K562 (cell line): ENCODE measurements around the gene FILIP1L. TPM values are rescaled to one million over a fixed set of nuclear protein-coding genes. Genes with fewer than 3 reads are reported as not detected.

ENCODE experiments used
- ATAC-seq: fragments of 200-7000 bp; cut with Tn5 transposase; 3 replicates; pipeline ENCODE4 v1.9.1; 2020; ENCODE audit warnings: moderate library complexity
- BruUV-seq: library from RNA; stranded (reverse); fragments of 400-500 nt; replicated peaks from 2 replicates; lab custom pipeline; 2021; lab: Mats Ljungman, UMichigan
- CTCF ChIA-PET: fragments of 300-600 bp; formaldehyde crosslinking; extraction: SDS; loops from one replicate; lab custom pipeline; 2021; ENCODE audit warnings: low intra/inter-chr PET ratio; lab: Yijun Ruan, JAX
- POLR2A ChIA-PET: fragments of 300-600, 350-650 bp; sonication (Branson Sonifier 250); formaldehyde crosslinking; extraction: SDS; loops from one replicate; lab custom pipeline; 2021; ENCODE audit warnings: antibody characterized with exemption, inconsistent platforms; lab: Yijun Ruan, JAX
- DNase-seq, 4 experiments: peaks; one replicate each; pipeline versions ENCODE4 v3.0.0 to v3.0.0-alpha.2; 2011 to 2018; ENCODE audit warnings: low spot score in 3 of 4, mixed read lengths in 3 of 4; ENCODE audit errors: extremely low read depth in 1 of 4
- FAIRE-seq: peaks from 2 replicates; lab custom pipeline; 2011; peaks lifted over from hg19 to GRCh38; lab: Jason Lieb, UNC
- H2AFZ ChIP-seq: 2 replicates; pipeline ENCODE4 v1.6.0; 2011; ENCODE audit warnings: low read depth, low read length, control low read depth, inconsistent platforms
- H3K27ac ChIP-seq: fragments of 200-600 bp; 3 replicates; pipeline ENCODE4 v1.8.0; 2011; ENCODE audit warnings: low read depth, mild to moderate bottlenecking, control low read depth, inconsistent platforms, low read length, moderate library complexity, mixed read lengths; ENCODE audit errors: extremely low read depth
- H3K27me3 ChIP-seq, 2 experiments: fragments of 300-600 bp in 1 of 2; 2 replicates in 1 of 2; 3 replicates in 1 of 2; pipeline versions ENCODE4 v1.6.0 to v1.8.0; 2011; ENCODE audit warnings: inconsistent platforms in 2 of 2, low read length in 2 of 2, mild to moderate bottlenecking in 1 of 2, mixed read lengths in 1 of 2, moderate library complexity in 1 of 2; ENCODE audit not compliant: control insufficient read depth in 2 of 2, insufficient read depth in 2 of 2
- H3K36me3 ChIP-seq: fragments of 300-600 bp; 3 replicates; pipeline ENCODE4 v1.8.0; 2011; ENCODE audit warnings: mild to moderate bottlenecking, low read length, inconsistent platforms; ENCODE audit not compliant: control insufficient read depth, insufficient read depth
- H3K4me1 ChIP-seq, 2 experiments: fragments of 200-600 bp in 1 of 2; replicated peaks in 1 of 2; 2 replicates in 1 of 2; 3 replicates in 1 of 2; pipeline versions ENCODE4 v1.5.1 to v1.8.0; 2011; ENCODE audit warnings: inconsistent platforms in 2 of 2, low read length in 2 of 2, mild to moderate bottlenecking in 1 of 2, mixed read lengths in 1 of 2, moderate library complexity in 1 of 2; ENCODE audit not compliant: control insufficient read depth in 2 of 2, insufficient read depth in 2 of 2
- H3K4me2 ChIP-seq: 2 replicates; pipeline ENCODE4 v1.6.1; 2011; ENCODE audit warnings: low read length, control low read depth, inconsistent platforms, mixed read lengths; ENCODE audit not compliant: insufficient read depth
- H3K4me3 ChIP-seq: fragments of 200-600 bp; sonication (generic), shearing (Covaris generic); 2 replicates; pipeline ENCODE4 v1.5.1; 2016; ENCODE audit warnings: control low read depth, inconsistent platforms
- H3K79me2 ChIP-seq: fragments of 200-600 bp; 3 replicates; pipeline ENCODE4 v1.8.0; 2011; ENCODE audit warnings: low read length, inconsistent platforms; ENCODE audit not compliant: control insufficient read depth, insufficient read depth
- H3K9ac ChIP-seq, 2 experiments: 2 replicates each; pipeline versions ENCODE4 v1.6.0 to v1.6.1; 2011; ENCODE audit warnings: low read depth in 2 of 2, low read length in 2 of 2, control low read depth in 1 of 2, inconsistent platforms in 1 of 2, mild to moderate bottlenecking in 1 of 2, mixed read lengths in 1 of 2; ENCODE audit not compliant: insufficient read depth in 1 of 2
- H3K9me1 ChIP-seq: one replicate; pipeline ENCODE4 v1.6.0; 2011; ENCODE audit warnings: inconsistent platforms, mild to moderate bottlenecking, low read length, moderate library complexity; ENCODE audit not compliant: control insufficient read depth, insufficient read depth
- H3K9me3 ChIP-seq: replicated peaks from 2 replicates; pipeline ENCODE4 v1.5.1; 2011; ENCODE audit warnings: low read depth, low read length, inconsistent platforms; ENCODE audit not compliant: control insufficient read depth, insufficient read depth
- H4K20me1 ChIP-seq: replicated peaks from 2 replicates; pipeline ENCODE4 v1.6.1; 2011; ENCODE audit warnings: low read length, inconsistent platforms, mixed read lengths; ENCODE audit not compliant: control insufficient read depth, insufficient read depth
- BACH1 ChIP-seq: fragments of 200-800 bp; sonication (Bioruptor generic); IDR thresholded peaks from 2 replicates; pipeline ENCODE4 v1.6.1; 2016; ENCODE audit warnings: missing genetic modification characterization, missing compliant biosample characterization
- BRF1 ChIP-seq: IDR thresholded peaks from 3 replicates; pipeline ENCODE4 v1.6.1; 2011; ENCODE audit warnings: borderline replicate concordance, mild to moderate bottlenecking; ENCODE audit not compliant: insufficient read length; ENCODE audit errors: extremely low read depth
- GABPA ChIP-seq: fragments of 200-800 bp; sonication (Bioruptor generic); conservative IDR thresholded peaks from 2 replicates; pipeline ENCODE4 v1.6.1; 2016; ENCODE audit warnings: low read depth, missing genetic modification characterization, missing compliant biosample characterization
- GTF2E2 ChIP-seq: fragments of 200-800 bp; sonication (Bioruptor generic); IDR thresholded peaks from 2 replicates; pipeline ENCODE4 v1.6.1; 2016; ENCODE audit warnings: missing genetic modification characterization, missing compliant biosample characterization
- JUN ChIP-seq, 2 experiments: sonication (generic) in 1 of 2; formaldehyde crosslinking in 1 of 2; IDR thresholded peaks; 2 replicates each; pipeline versions ENCODE4 v1.6.1 to v1.8.0; 2012 to 2022; ENCODE audit warnings: borderline replicate concordance in 2 of 2, mild to moderate bottlenecking in 2 of 2, improper control_type of control experiment in 1 of 2, low read depth in 1 of 2, low read length in 1 of 2, missing genetic modification reagents in 1 of 2
- NONO ChIP-seq, 2 experiments: fragments of 200-400 bp in 1 of 2; fragments of 450-650 bp in 1 of 2; formaldehyde crosslinking in 1 of 2; IDR thresholded peaks; 2 replicates each; pipeline ENCODE4 v1.6.1; 2017; ENCODE audit warnings: low read depth in 2 of 2, mild to moderate bottlenecking in 2 of 2, moderate library complexity in 2 of 2, low read length in 1 of 2
- SMARCC2 ChIP-seq: fragments of 450-650 bp; IDR thresholded peaks from 2 replicates; pipeline ENCODE4 v1.6.1; 2017; ENCODE audit warnings: antibody characterized with exemption, moderate library complexity, mild to moderate bottlenecking, low read depth
- TOE1 ChIP-seq, 2 experiments: fragments of 450-650 bp in 1 of 2; sonication (generic) in 1 of 2; formaldehyde crosslinking in 1 of 2; IDR thresholded peaks; 2 replicates each; pipeline versions ENCODE4 v1.7.1 to v1.8.0; 2016 to 2022; ENCODE audit warnings: borderline replicate concordance in 2 of 2, mild to moderate bottlenecking in 2 of 2, antibody characterized with exemption in 1 of 2, inconsistent platforms in 1 of 2, low read depth in 1 of 2, missing genetic modification reagents in 1 of 2, moderate library complexity in 1 of 2
- U2AF2 ChIP-seq: fragments of 200-400 bp; formaldehyde crosslinking; optimal IDR thresholded peaks from 2 replicates; pipeline ENCODE3; 2017; ENCODE audit warnings: low read depth, mild to moderate bottlenecking, low read length
- ZNF184 ChIP-seq: sonication (generic); formaldehyde crosslinking; IDR thresholded peaks from 2 replicates; pipeline ENCODE4 v1.5.0; 2020; ENCODE audit warnings: missing genetic modification reagents
- ZNF384 ChIP-seq: IDR thresholded peaks from 2 replicates; pipeline ENCODE4 v1.6.1; 2012; ENCODE audit warnings: low read depth, low read length, improper control_type of control experiment
- ZNF445 ChIP-seq: fragments of 250-450 bp; sonication (Bioruptor Pico); IDR thresholded peaks from 2 replicates; pipeline ENCODE4 v1.4.0; 2020; ENCODE audit warnings: low read depth, mild to moderate bottlenecking, moderate library complexity
- WGBS: fragments of 100-300 bp; shearing (Covaris generic); methylation state at CpG from one replicate; pipeline ENCODE4 v1.1.6; 2016; ENCODE audit warnings: low coverage, mixed read lengths; ENCODE audit not compliant: insufficient coverage; ENCODE audit errors: missing lambda C conversion rate; 5-methylcytosine and 5-hydroxymethylcytosine counted together
- in situ Hi-C: fragments of 300-500 bp; cut with MboI; formaldehyde crosslinking; loops from 4 replicates; pipeline ENCODE4 v1.15.0; 2018; ENCODE audit warnings: inconsistent platforms, mixed read lengths
- intact Hi-C: fragments of 100-400 bp; cut with micrococcal nuclease; formaldehyde crosslinking; loops from 2 replicates; pipeline ENCODE4 v1.14.2; 2022
- polyA plus RNA-seq, 8 experiments: library from polyadenylated mRNA; depleted of rRNA in 4 of 8; stranded (reverse) in 5 of 8; unstranded in 3 of 8; fragments of >200 nt; fragmentation: Nextera tagmentation in 2 of 8; fragmentation: Illumina TruSeq in 1 of 8; extraction: Ambion mirVana in 2 of 8; extraction: Trizol in 1 of 8; gene quantifications; 2 replicates each; pipeline versions ENCODE4 v1.2.1 to v1.2.3, GENCODE V29; 2011 to 2014; ENCODE audit warnings: inconsistent platforms in 1 of 8, missing spikeins in 1 of 8
- total RNA-seq, 7 experiments: library from RNA; depleted of rRNA in 6 of 7; stranded (reverse); fragments of >200 nt in 6 of 7; fragmentation: Illumina TruSeq in 2 of 7; extraction: Trizol in 2 of 7; gene quantifications; 2 replicates each; pipeline versions ENCODE4 v1.2.1 to v1.2.3, GENCODE V29; 2011 to 2021; ENCODE audit warnings: low replicate concordance in 1 of 7
- TF ChIP-seq, protein P1 (sequence below): fragments of 250-450 bp; sonication (Bioruptor Pico); IDR thresholded peaks from 2 replicates; pipeline ENCODE4 v1.8.0; 2022; ENCODE audit warnings: moderate library complexity, mild to moderate bottlenecking, inconsistent platforms
- TF ChIP-seq, protein P2 (sequence below): fragments of 450-650 bp; IDR thresholded peaks from 2 replicates; pipeline ENCODE4 v1.6.1; 2016; ENCODE audit warnings: borderline replicate concordance

Gene FILIP1L
- total and polyA plus RNA-seq, 9 of the 15 experiments (the other 6 are each of a cell fraction or from before 2014, with no cell fraction given): 0.50 to 2.1 (median 1.1) TPM

DNA sequence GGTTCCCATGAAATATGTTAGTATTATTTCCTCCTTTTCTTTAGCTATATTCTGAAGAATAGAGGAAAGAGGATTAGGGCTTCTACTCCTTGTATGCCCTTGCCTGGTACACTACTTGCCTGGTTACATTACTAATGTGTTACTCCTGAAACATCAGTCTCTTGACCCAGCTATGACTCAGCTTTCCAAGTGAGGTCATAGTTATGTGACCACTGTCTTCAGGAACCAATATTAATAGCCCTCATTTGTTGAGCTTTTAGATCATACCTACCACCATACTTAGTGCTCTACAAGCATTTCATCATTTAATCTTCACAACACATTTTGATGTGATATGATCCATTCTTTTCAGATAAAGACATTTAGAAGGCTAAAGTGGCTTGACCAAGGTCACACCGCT, 236.3 kb downstream of the FILIP1L start (continued):
- TF ChIP-seq JUN (IDR thresholded peaks at IDR 0.05; ENCODE audit: borderline replicate concordance, low read depth, low read length): peak; percentile 86
- TF ChIP-seq JUN (CRISPR knock-in tag; IDR thresholded peaks at IDR 0.05; ENCODE audit: borderline replicate concordance): no peak
- TF ChIP-seq, protein P1, sequence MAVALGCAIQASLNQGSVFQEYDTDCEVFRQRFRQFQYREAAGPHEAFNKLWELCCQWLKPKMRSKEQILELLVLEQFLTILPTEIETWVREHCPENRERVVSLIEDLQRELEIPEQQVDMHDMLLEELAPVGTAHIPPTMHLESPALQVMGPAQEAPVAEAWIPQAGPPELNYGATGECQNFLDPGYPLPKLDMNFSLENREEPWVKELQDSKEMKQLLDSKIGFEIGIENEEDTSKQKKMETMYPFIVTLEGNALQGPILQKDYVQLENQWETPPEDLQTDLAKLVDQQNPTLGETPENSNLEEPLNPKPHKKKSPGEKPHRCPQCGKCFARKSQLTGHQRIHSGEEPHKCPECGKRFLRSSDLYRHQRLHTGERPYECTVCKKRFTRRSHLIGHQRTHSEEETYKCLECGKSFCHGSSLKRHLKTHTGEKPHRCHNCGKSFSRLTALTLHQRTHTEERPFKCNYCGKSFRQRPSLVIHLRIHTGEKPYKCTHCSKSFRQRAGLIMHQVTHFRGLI: no peak
- TF ChIP-seq ZNF184: no peak
- TF ChIP-seq ZNF445 (CRISPR knock-in tag): no peak
- TF ChIP-seq BACH1 (tag): peak; percentile 84
- 0 out of 2 replicates have a peak, but pooled peaks have one; percentile 29 for TF ChIP-seq GTF2E2 (tag)

DNA sequence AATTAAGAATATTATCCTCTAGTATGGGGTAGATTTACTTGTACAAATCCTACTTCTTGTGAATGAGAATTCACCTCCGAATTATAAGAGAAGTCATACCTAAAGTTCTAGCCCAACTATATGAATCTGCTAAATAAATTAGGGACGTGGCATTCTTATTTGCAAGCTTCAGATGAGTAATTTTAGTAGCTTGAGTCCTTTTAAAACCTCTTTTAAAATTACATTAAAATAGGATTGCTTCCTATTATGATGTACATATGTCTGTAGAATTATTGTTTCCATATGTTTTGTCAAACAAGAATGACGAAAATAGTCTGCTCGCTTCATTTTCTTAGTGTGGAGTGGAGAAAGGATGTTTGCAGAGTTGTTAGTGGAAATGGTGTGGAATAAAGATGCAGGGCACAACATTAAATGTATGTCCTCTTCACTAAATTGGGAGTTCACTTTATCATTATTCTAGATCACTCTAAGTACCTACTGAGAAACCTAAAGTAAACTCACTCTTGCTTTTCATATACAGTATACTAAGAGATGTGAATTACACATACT, 237.2 kb downstream of the FILIP1L start:
- H3K9me3 ChIP-seq: no peaks in the 10 kb centered on the region
- 43% methylated on average over 4 of the region's 4 CpGs for WGBS
- H3K4me2 ChIP-seq: peak overlapping the region; percentile 28; the same call in 1 of the 2 replicates
- DNase-seq (no peak), FAIRE-seq (no peak), ATAC-seq (no peak)
- no peaks in the 10 kb centered on the region for H3K27me3 ChIP-seq
- intact Hi-C loops (no loop called here), in situ Hi-C loops (no loop called here)
- H3K4me1 ChIP-seq: peaks cover 8 to 19% of the 10 kb centered on the region in 2 experiments; a peak in 4 of 5 replicates
- peaks cover 66% of the 10 kb centered on the region for H3K79me2 ChIP-seq
- ChIA-PET POLR2A (interaction anchor here (1.4 kb wide), 1 partner anchor 9 kb away, joined by 6 read pairs; no protein-coding TSS in a partner anchor), CTCF (no interaction called here)
- H3K9me1 ChIP-seq: no peaks in the 10 kb centered on the region
- H2AFZ ChIP-seq: no peak overlapping the region
- no peaks in the 10 kb centered on the region for H4K20me1 ChIP-seq
- H3K9ac ChIP-seq: peak overlapping the region in 1 of 2 experiments; percentile 87; a peak in 2 of 4 replicates
- peaks cover 6% of the 10 kb centered on the region; the same call in 1 of the 3 replicates for H3K36me3 ChIP-seq
- BruUV-seq: no TSS peak
- peak overlapping the region; percentile 54 for H3K4me3 ChIP-seq
- no peak for TF ChIP-seq U2AF2
- no peak for TF ChIP-seq SMARCC2
- no peak for TF ChIP-seq NONO (IDR thresholded peaks at IDR 0.05; ENCODE audit: low read depth in 2 of 2, low read length in 1 of 2)
- TF ChIP-seq BRF1: no peak
- TF ChIP-seq, protein P2, sequence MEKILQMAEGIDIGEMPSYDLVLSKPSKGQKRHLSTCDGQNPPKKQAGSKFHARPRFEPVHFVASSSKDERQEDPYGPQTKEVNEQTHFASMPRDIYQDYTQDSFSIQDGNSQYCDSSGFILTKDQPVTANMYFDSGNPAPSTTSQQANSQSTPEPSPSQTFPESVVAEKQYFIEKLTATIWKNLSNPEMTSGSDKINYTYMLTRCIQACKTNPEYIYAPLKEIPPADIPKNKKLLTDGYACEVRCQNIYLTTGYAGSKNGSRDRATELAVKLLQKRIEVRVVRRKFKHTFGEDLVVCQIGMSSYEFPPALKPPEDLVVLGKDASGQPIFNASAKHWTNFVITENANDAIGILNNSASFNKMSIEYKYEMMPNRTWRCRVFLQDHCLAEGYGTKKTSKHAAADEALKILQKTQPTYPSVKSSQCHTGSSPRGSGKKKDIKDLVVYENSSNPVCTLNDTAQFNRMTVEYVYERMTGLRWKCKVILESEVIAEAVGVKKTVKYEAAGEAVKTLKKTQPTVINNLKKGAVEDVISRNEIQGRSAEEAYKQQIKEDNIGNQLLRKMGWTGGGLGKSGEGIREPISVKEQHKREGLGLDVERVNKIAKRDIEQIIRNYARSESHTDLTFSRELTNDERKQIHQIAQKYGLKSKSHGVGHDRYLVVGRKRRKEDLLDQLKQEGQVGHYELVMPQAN: no peak
- TF ChIP-seq GABPA (tag): no peak
- no peak for TF ChIP-seq TOE1 (IDR thresholded peaks at IDR 0.05; ENCODE audit: borderline replicate concordance)
- no peak for TF ChIP-seq TOE1 (CRISPR knock-in tag; IDR thresholded peaks at IDR 0.05; ENCODE audit: borderline replicate concordance, low read depth)
- no peak for TF ChIP-seq ZNF384
- H3K27ac ChIP-seq: peak overlapping the region; percentile 90; the same call in 2 of the 3 replicates
